H9 (cell line): Measurements from ENCODE around the gene ABL2. TPM values are rescaled to one million over a fixed set of nuclear protein-coding genes. Genes with fewer than 3 reads are reported as not detected.
A peak's percentile ranks its signal among the peaks of the same experiment; 100 is the strongest.
"Not testable (repeated sequence)": the region's sequence is repeated elsewhere in the genome, so short reads cannot be mapped to it uniquely, and the experiment has no call there.

Experiments used
- DNase-seq: peaks from one replicate; pipeline ENCODE4 v3.0.0-alpha.2; 2017
- H2AFZ ChIP-seq: one replicate; pipeline ENCODE4 v1.6.1; 2013; ENCODE audit warnings: mild to moderate bottlenecking, low read length, control low read depth, moderate library complexity
- H2AK5ac ChIP-seq: 2 replicates; pipeline ENCODE4 v1.6.1; 2013; ENCODE audit warnings: low read length, control low read depth, mixed read lengths; ENCODE audit not compliant: insufficient read length
- H2BK120ac ChIP-seq: one replicate; pipeline ENCODE4 v1.6.1; 2013; ENCODE audit warnings: low read depth, mild to moderate bottlenecking, low read length, control low read depth, inconsistent platforms; ENCODE audit not compliant: poor library complexity, severe bottlenecking
- H2BK12ac ChIP-seq: 2 replicates; pipeline ENCODE4 v1.6.1; 2013; ENCODE audit warnings: low read length, control low read depth, mixed read lengths, low read depth; ENCODE audit not compliant: insufficient read length
- H2BK15ac ChIP-seq: 2 replicates; pipeline ENCODE4 v1.6.1; 2013; ENCODE audit warnings: low read depth, low read length, control low read depth
- H2BK20ac ChIP-seq: one replicate; pipeline ENCODE4 v1.6.1; 2013; ENCODE audit warnings: low read depth, mild to moderate bottlenecking, low read length, control low read depth, inconsistent platforms; ENCODE audit not compliant: poor library complexity, severe bottlenecking
- H2BK5ac ChIP-seq: 2 replicates; pipeline ENCODE4 v1.6.1; 2013; ENCODE audit warnings: low read length, control low read depth, mixed read lengths; ENCODE audit not compliant: insufficient read length
- H3K14ac ChIP-seq: 2 replicates; pipeline ENCODE4 v1.6.1; 2013; ENCODE audit warnings: low read length, control low read depth; ENCODE audit not compliant: insufficient read depth
- H3K18ac ChIP-seq: 2 replicates; pipeline ENCODE4 v1.6.1; 2013; ENCODE audit warnings: low read depth, mild to moderate bottlenecking, mixed read lengths, low read length, control low read depth; ENCODE audit not compliant: insufficient read length
- H3K23ac ChIP-seq: 2 replicates; pipeline ENCODE4 v1.6.1; 2013; ENCODE audit warnings: low read length, control low read depth, mixed read lengths, low read depth; ENCODE audit not compliant: insufficient read length
- H3K23me2 ChIP-seq: 2 replicates; pipeline ENCODE4 v1.6.1; 2013; ENCODE audit warnings: low read depth, mild to moderate bottlenecking, mixed read lengths, low read length, control low read depth; ENCODE audit not compliant: insufficient read length, poor library complexity, severe bottlenecking
- H3K27ac ChIP-seq: 2 replicates; pipeline ENCODE4 v1.5.1; 2013; ENCODE audit warnings: low read length, control low read depth, mixed read lengths, low read depth; ENCODE audit not compliant: insufficient read length
- H3K27me3 ChIP-seq: 2 replicates; pipeline ENCODE4 v1.6.1; 2013; ENCODE audit warnings: low read length, control low read depth, inconsistent platforms; ENCODE audit not compliant: insufficient read depth
- H3K4ac ChIP-seq: 2 replicates; pipeline ENCODE4 v1.6.1; 2013; ENCODE audit warnings: low read depth, mild to moderate bottlenecking, control low read depth, inconsistent platforms, low read length, moderate library complexity
- H3K4me1 ChIP-seq: 2 replicates; pipeline ENCODE4 v1.6.1; 2013; ENCODE audit warnings: low read length, control low read depth, inconsistent platforms; ENCODE audit not compliant: insufficient read depth
- H3K4me2 ChIP-seq: 2 replicates; pipeline ENCODE4 v1.6.1; 2013; ENCODE audit warnings: low read length, control low read depth, mixed read lengths; ENCODE audit not compliant: insufficient read length, insufficient read depth
- H3K56ac ChIP-seq: 2 replicates; pipeline ENCODE4 v1.6.1; 2013; ENCODE audit warnings: low read depth, mild to moderate bottlenecking, mixed read lengths, low read length, control low read depth; ENCODE audit not compliant: insufficient read length
- H3K79me1 ChIP-seq: 2 replicates; pipeline ENCODE4 v1.6.1; 2013; ENCODE audit warnings: low read depth, mild to moderate bottlenecking, moderate library complexity, low read length, control low read depth, inconsistent platforms; ENCODE audit not compliant: insufficient read depth, poor library complexity, severe bottlenecking
- H3K79me2 ChIP-seq: 2 replicates; pipeline ENCODE4 v1.6.1; 2013; ENCODE audit warnings: low read length, control low read depth, inconsistent platforms; ENCODE audit not compliant: insufficient read depth
- H3K9ac ChIP-seq: 2 replicates; pipeline ENCODE4 v1.6.1; 2013; ENCODE audit warnings: low read length, control low read depth, mixed read lengths; ENCODE audit not compliant: insufficient read length; ENCODE audit errors: extremely low read depth
- H3K9me3 ChIP-seq: one replicate; pipeline ENCODE4 v1.6.1; 2013; ENCODE audit warnings: low read depth, low read length, inconsistent platforms; ENCODE audit not compliant: control insufficient read depth
- H3T11ph ChIP-seq: one replicate; pipeline ENCODE4 v1.6.1; 2013; ENCODE audit warnings: mild to moderate bottlenecking, low read length, control low read depth, inconsistent platforms
- H4K20me1 ChIP-seq: one replicate; pipeline ENCODE4 v1.6.1; 2013; ENCODE audit not compliant: control insufficient read depth, insufficient read length, insufficient read depth
- H4K5ac ChIP-seq: 2 replicates; pipeline ENCODE4 v1.6.1; 2013; ENCODE audit warnings: low read depth, mild to moderate bottlenecking, mixed read lengths, low read length, control low read depth; ENCODE audit not compliant: insufficient read length
- H4K8ac ChIP-seq: replicated peaks from 2 replicates; pipeline ENCODE4 v1.6.1; 2013; ENCODE audit warnings: low read length, control low read depth, mixed read lengths, low read depth; ENCODE audit not compliant: insufficient read length
- H4K91ac ChIP-seq: 2 replicates; pipeline ENCODE4 v1.6.1; 2013; ENCODE audit warnings: low read depth, mild to moderate bottlenecking, moderate library complexity, mixed read lengths, low read length, control low read depth; ENCODE audit not compliant: insufficient read length
- H3K27ac Mint-ChIP-seq, 3 experiments: 2 replicates in 2 of 3; 3 replicates in 1 of 3; pipeline ENCODE4 v1.8.0; 2020 to 2021; ENCODE audit warnings: mixed read lengths in 3 of 3, mild to moderate bottlenecking in 1 of 3, moderate library complexity in 1 of 3
- H3K27me3 Mint-ChIP-seq: 2 replicates; pipeline ENCODE4 v1.8.0; 2021; ENCODE audit warnings: low read depth, mild to moderate bottlenecking, moderate library complexity, mixed read lengths
- H3K36me3 Mint-ChIP-seq, 3 experiments: 2 replicates in 2 of 3; 3 replicates in 1 of 3; pipeline ENCODE4 v1.8.0; 2020 to 2021; ENCODE audit warnings: low read depth in 3 of 3, mixed read lengths in 3 of 3; ENCODE audit not compliant: insufficient read depth in 1 of 3
- H3K4me1 Mint-ChIP-seq, 2 experiments: 2 replicates each; pipeline ENCODE4 v1.8.0; 2020; ENCODE audit warnings: mixed read lengths in 2 of 2
- H3K4me3 Mint-ChIP-seq, 2 experiments: 2 replicates in 1 of 2; 3 replicates in 1 of 2; pipeline ENCODE4 v1.8.0; 2020 to 2021; ENCODE audit warnings: mild to moderate bottlenecking in 2 of 2, mixed read lengths in 2 of 2, moderate library complexity in 1 of 2
- H3K9me3 Mint-ChIP-seq, 2 experiments: 2 replicates in 1 of 2; 3 replicates in 1 of 2; pipeline ENCODE4 v1.8.0; 2020; ENCODE audit warnings: mild to moderate bottlenecking in 2 of 2, mixed read lengths in 2 of 2, moderate library complexity in 1 of 2
- CTCF ChIP-seq: fragments of 200-600 bp; sonication (generic); conservative IDR thresholded peaks from 3 replicates; pipeline ENCODE4 v1.8.0; 2021; ENCODE audit warnings: antibody characterized with exemption, mild to moderate bottlenecking
- WGBS: extraction: QIAGEN DNeasy Blood & Tissue Kit; methylation state at CpG from one replicate; pipeline ENCODE4 v1.1.7; 2013; ENCODE audit warnings: missing lambda C conversion rate, low lambda C conversion rate, mixed read lengths; ENCODE audit not compliant: insufficient read length; ENCODE audit errors: extremely low coverage; 5-methylcytosine and 5-hydroxymethylcytosine counted together
- total RNA-seq: library from RNA; stranded (reverse); gene quantifications from 2 replicates; pipeline ENCODE4 v1.2.1, GENCODE V29; 2021

Gene ABL2
- total RNA-seq, 1 experiment from 2014 or later = 21.2 TPM

- Histone ChIP-seq H3K14ac (no peak overlapping the region), H3K23ac (no peak overlapping the region), H3K18ac (no peak overlapping the region), H2BK120ac (no peak overlapping the region), H2BK12ac (no peak overlapping the region), H3K4me1 (no peaks in the 10 kb centered on the region), H3T11ph (no peak overlapping the region), H4K91ac (no peak overlapping the region), H2BK5ac (no peak overlapping the region), H3K9ac (no peak overlapping the region), H2BK15ac (no peak overlapping the region), H2BK20ac (no peak overlapping the region), H3K79me2 (no peaks in the 10 kb centered on the region; the same call in 1 of the 2 replicates), H4K5ac (no peak overlapping the region), H3K4ac (no peak overlapping the region), H4K8ac (no peak overlapping the region), H3K23me2 (no peaks in the 10 kb centered on the region), H3K4me2 (no peak overlapping the region), H3K9me3 (no peaks in the 10 kb centered on the region), H3K79me1 (no peaks in the 10 kb centered on the region), H3K27ac (no peak overlapping the region), H3K27me3 (no peaks in the 10 kb centered on the region), H2AK5ac (no peak overlapping the region), H3K56ac (no peak overlapping the region), H4K20me1 (no peaks in the 10 kb centered on the region), H2AFZ (no peak overlapping the region)
- no peak for TF ChIP-seq CTCF
- DNase-seq = no peak
- H3K27ac Mint-ChIP-seq = peak overlapping the region in 2 of 3 experiments; percentile 60 to 70; a peak in 2 of 7 replicates
- no peak overlapping the region for H3K4me3 Mint-ChIP-seq
- H3K4me1 Mint-ChIP-seq = peaks cover 10 to 11% of the 10 kb centered on the region in 2 experiments; a peak in 3 of 4 replicates
- whole genome bisulfite sequencing = 100% methylated on average over 1 of the region's 14 CpGs
- no peaks in the 10 kb centered on the region for H3K27me3 Mint-ChIP-seq
- H3K9me3 Mint-ChIP-seq = no peaks in the 10 kb centered on the region
- H3K36me3 Mint-ChIP-seq = no peaks in the 10 kb centered on the region
These were observed 31.7 kb downstream of the ABL2 start for GRCh38 chr1:179197690-179198297.

GRCh38 chr1:179195857-179196256, 33.6 kb downstream of the ABL2 start:
- no CpG with 5 or more reads among the region's 5 CpGs for WGBS
- not testable (repeated sequence) for H3K14ac ChIP-seq, H2BK15ac ChIP-seq, H3K27me3 ChIP-seq, H3K4me3 Mint-ChIP-seq, H2AK5ac ChIP-seq, H3K9ac ChIP-seq, H3K79me2 ChIP-seq, H3K18ac ChIP-seq, H3K4me1 ChIP-seq, H3K23me2 ChIP-seq, H3K9me3 Mint-ChIP-seq, H3K4me2 ChIP-seq, H3K27me3 Mint-ChIP-seq, H4K8ac ChIP-seq, H3K4me1 Mint-ChIP-seq, H4K91ac ChIP-seq, H3K79me1 ChIP-seq, H2BK20ac ChIP-seq, H3K56ac ChIP-seq, H2BK5ac ChIP-seq, H4K20me1 ChIP-seq, H3K9me3 ChIP-seq, H2BK12ac ChIP-seq, H2AFZ ChIP-seq, H3K36me3 Mint-ChIP-seq, H3T11ph ChIP-seq, H3K4ac ChIP-seq, H4K5ac ChIP-seq, DNase-seq, H3K27ac ChIP-seq, H2BK120ac ChIP-seq, H3K23ac ChIP-seq
- peak overlapping the region in 2 of 3 experiments; percentile 20; a peak in 2 of 7 replicates for H3K27ac Mint-ChIP-seq
